GM13976 (cell line): ENCODE results near the gene HHLA2.

Experiments used
- DNase-seq: peaks from one replicate; pipeline ENCODE4 v3.0.0; 2012; ENCODE audit warnings: low spot score
- CTCF ChIP-seq: IDR thresholded peaks from 2 replicates; pipeline ENCODE4 v1.5.1; 2012; ENCODE audit warnings: borderline replicate concordance, mild to moderate bottlenecking; ENCODE audit not compliant: insufficient read depth; ENCODE audit errors: extremely low read depth, missing control alignments, control extremely low read depth
- in situ Hi-C: fragments of 300-500 bp; cut with MboI; formaldehyde crosslinking; loops from one replicate; pipeline ENCODE4 v1.12.0; 2022; ENCODE audit warnings: low sequenced_read_pairs, mixed read lengths, inconsistent platforms; ENCODE audit not compliant: unreplicated experiment

HHLA2 gene

GRCh38 chr3:108388136-108389132 is 92.1 kb downstream of the HHLA2 start:
- peak; percentile 31 for DNase-seq
- in situ Hi-C loops, result no loop called here
- no peak for TF ChIP-seq CTCF

DNA sequence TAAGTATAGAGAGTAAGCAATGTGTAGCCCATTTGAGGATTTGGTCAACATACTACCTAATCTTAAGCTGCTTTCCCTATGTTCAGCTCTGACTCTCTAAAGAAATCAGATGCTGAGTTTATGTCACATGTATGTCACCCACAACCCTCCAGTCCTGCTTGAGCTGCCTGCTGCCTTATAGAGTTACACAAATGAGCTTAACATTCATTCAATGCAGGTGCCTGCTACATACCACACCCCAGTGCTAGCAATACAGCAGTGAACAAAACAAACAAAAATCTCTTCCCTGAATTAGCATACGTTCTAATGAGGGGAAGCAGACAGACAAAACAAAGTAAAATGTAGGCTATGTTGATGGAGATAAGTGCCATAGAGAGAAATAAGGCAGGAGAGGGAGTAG is 93.0 kb downstream of the HHLA2 start:
- DNase-seq, result no peak
- in situ Hi-C loops, result no loop called here
- TF ChIP-seq CTCF, result no peak

DNA sequence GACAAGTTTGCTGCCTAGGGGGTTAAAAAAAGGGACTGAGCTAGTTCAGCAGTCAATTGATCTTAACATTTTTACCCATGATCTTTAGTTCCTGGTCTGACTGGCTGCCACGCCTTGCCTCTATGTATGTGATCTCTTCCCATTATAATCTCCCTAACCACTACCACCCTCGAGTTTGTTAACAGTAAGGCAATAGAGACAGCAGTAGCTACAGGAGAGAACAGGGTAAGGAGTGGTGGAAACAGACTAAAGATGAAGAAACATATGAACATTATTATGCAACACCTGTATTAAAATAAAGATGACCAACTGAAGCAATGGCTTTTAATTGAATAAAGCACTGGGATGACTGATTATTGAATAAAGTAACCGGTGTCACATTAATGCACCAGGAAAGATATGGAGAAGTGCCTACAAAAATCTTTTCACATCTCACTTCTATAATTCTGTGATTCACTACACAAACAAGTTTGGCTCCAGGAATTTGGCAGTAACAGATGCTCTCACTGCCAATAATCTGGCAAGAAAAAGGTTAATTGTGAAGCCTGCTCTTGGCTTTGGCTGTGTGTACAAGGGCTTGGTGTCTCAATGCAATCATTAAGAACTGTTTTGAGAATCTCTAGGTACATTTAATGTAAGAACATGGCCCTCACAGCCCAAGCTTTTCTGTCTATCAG is 95.7 kb downstream of the HHLA2 start:
- DNase-seq, result no peak
- TF ChIP-seq CTCF, result no peak
- in situ Hi-C loops, result no loop called here

DNA sequence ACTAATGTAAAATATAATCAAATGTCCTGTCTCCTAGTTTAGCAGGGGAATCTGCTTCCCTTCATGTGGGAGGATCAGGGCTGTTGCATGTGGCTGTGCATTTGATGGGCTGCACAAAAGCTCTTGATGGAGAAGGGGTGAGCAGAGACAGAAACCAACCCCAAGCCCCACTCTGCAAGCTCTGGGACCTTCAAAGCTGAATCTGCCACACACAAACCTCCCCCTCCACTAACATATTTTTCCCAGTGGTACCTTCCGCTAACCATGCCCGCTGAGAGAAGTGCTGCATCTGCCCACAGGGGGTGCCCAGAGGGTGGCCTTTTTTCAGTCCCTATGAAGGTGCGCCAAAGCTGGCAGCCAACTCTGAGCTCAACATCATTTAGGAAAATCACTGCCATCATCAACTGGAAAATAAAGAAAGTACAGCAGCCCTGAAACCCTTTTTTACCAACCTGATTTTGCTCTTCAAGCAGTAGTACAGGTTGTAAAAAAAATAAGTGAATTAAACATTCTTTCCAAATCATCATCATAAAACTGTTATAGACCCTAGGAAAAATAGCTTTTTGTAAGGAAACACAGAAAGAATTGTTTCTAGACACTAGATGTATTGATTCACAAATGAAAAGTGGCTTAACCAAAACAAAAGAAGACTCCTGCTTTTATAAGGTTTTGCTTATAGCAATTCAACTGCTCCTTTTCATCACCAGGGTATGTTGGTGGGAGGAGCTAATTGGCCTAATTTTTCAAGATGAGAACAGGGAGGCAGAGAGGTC is 97.0 kb downstream of the HHLA2 start:
- in situ Hi-C loops, result no loop called here
- TF ChIP-seq CTCF, result no peak
- no peak for DNase-seq

DNA sequence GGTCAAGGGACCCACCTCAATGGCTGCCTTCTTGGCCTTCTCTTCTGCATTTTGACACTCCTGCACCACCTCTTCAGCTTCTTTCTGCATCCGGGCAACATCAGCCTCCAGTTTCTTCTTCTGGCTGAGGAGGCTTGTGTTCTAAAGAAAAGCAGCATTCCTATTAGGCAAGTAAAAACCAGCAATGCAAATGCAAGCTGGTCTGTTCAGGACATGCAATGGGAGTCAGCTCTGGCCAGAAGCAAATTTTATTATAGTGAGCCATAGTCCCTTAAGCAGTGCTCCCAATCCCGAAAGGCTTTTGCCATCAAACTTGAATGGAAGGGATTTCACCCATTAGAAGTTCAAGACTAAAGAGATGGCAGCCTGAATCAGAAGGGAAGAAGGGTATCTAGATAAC is 97.7 kb downstream of the HHLA2 start:
- in situ Hi-C loops, result no loop called here
- no peak for DNase-seq
- TF ChIP-seq CTCF, result no peak

DNA sequence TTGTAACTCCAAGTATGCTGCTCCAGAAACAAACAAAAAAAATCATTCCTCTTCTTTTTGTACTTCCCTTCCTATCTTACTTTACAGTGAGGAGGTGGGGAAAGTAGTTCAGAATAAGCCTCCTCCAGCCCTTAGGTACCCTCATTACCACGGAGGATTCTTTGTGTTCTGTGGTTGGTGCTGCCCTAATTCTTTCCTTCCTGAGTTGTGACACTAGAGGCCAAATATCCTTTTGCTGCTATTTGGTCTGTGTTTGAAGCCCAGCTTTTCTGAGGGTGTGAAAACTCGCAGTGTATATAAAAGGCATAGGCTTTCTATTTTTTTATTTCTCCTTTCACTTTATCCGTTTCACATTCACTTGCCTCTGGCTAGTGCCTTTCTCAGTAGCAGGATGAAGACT is 98.2 kb downstream of the HHLA2 start:
- DNase-seq, result no peak
- in situ Hi-C loops, result no loop called here
- TF ChIP-seq CTCF, result no peak
